DND-41 (cell line): ENCODE results near the gene DNAH5.

Experiments
- ATAC-seq: fragments of 200-7000 bp; cut with Tn5 transposase; 3 replicates; pipeline ENCODE4 v1.9.1; 2021; ENCODE audit warnings: low read depth; ENCODE audit not compliant: insufficient read depth
- DNase-seq: peaks from one replicate; pipeline ENCODE4 v3.0.0-alpha.2; 2020
- H2AFZ ChIP-seq: 2 replicates; pipeline ENCODE4 v1.6.0; 2012; ENCODE audit warnings: low read depth, low read length
- H3K27ac ChIP-seq: 2 replicates; pipeline ENCODE4 v1.5.1; 2012; ENCODE audit warnings: low read length, inconsistent platforms
- H3K27me3 ChIP-seq: fragments of 200-600 bp; sonication (generic); 2 replicates; pipeline ENCODE4 v1.6.0; 2012; ENCODE audit warnings: low read length, mild to moderate bottlenecking, inconsistent platforms; ENCODE audit not compliant: insufficient read depth, poor library complexity
- H3K36me3 ChIP-seq: 2 replicates; pipeline ENCODE4 v1.5.1; 2012; ENCODE audit warnings: low read length, inconsistent platforms; ENCODE audit not compliant: insufficient read depth
- H3K4me1 ChIP-seq: 2 replicates; pipeline ENCODE4 v1.5.1; 2012; ENCODE audit warnings: mild to moderate bottlenecking, low read length; ENCODE audit not compliant: insufficient read depth
- H3K4me2 ChIP-seq: 2 replicates; pipeline ENCODE4 v1.6.0; 2012; ENCODE audit warnings: mild to moderate bottlenecking, moderate library complexity, low read length, inconsistent platforms; ENCODE audit not compliant: insufficient read depth
- H3K4me3 ChIP-seq, 2 experiments: fragments of 200-600 bp in 1 of 2; shearing (Covaris generic) in 1 of 2; 2 replicates each; pipeline ENCODE4 v1.5.1; 2012 to 2016; ENCODE audit warnings: inconsistent platforms in 2 of 2, low read length in 2 of 2, mild to moderate bottlenecking in 2 of 2, low read depth in 1 of 2, moderate library complexity in 1 of 2
- H3K79me2 ChIP-seq: 2 replicates; pipeline ENCODE4 v1.6.0; 2012; ENCODE audit warnings: low read length, inconsistent platforms; ENCODE audit not compliant: insufficient read depth
- H3K9ac ChIP-seq: 2 replicates; pipeline ENCODE4 v1.6.0; 2012; ENCODE audit warnings: low read depth, mild to moderate bottlenecking, inconsistent platforms, low read length, moderate library complexity
- H3K9me3 ChIP-seq: 2 replicates; pipeline ENCODE4 v1.5.1; 2012; ENCODE audit warnings: low read length, moderate library complexity, mild to moderate bottlenecking, inconsistent platforms; ENCODE audit not compliant: insufficient read depth, severe bottlenecking
- H4K20me1 ChIP-seq: 2 replicates; pipeline ENCODE4 v1.6.0; 2012; ENCODE audit warnings: low read length; ENCODE audit not compliant: insufficient read depth
- EZH2 ChIP-seq: IDR thresholded peaks from 3 replicates; pipeline ENCODE4 v1.6.1; 2012; ENCODE audit warnings: borderline replicate concordance, low read depth, mild to moderate bottlenecking, moderate library complexity, low read length, inconsistent platforms; ENCODE audit not compliant: severe bottlenecking
- TF ChIP-seq, protein P1 (sequence below): IDR thresholded peaks from 2 replicates; pipeline ENCODE4 v1.5.1; 2012; ENCODE audit warnings: borderline replicate concordance, low read length, moderate library complexity, mild to moderate bottlenecking; ENCODE audit not compliant: poor library complexity, severe bottlenecking; ENCODE audit errors: extremely low read depth

Gene DNAH5, protein sequence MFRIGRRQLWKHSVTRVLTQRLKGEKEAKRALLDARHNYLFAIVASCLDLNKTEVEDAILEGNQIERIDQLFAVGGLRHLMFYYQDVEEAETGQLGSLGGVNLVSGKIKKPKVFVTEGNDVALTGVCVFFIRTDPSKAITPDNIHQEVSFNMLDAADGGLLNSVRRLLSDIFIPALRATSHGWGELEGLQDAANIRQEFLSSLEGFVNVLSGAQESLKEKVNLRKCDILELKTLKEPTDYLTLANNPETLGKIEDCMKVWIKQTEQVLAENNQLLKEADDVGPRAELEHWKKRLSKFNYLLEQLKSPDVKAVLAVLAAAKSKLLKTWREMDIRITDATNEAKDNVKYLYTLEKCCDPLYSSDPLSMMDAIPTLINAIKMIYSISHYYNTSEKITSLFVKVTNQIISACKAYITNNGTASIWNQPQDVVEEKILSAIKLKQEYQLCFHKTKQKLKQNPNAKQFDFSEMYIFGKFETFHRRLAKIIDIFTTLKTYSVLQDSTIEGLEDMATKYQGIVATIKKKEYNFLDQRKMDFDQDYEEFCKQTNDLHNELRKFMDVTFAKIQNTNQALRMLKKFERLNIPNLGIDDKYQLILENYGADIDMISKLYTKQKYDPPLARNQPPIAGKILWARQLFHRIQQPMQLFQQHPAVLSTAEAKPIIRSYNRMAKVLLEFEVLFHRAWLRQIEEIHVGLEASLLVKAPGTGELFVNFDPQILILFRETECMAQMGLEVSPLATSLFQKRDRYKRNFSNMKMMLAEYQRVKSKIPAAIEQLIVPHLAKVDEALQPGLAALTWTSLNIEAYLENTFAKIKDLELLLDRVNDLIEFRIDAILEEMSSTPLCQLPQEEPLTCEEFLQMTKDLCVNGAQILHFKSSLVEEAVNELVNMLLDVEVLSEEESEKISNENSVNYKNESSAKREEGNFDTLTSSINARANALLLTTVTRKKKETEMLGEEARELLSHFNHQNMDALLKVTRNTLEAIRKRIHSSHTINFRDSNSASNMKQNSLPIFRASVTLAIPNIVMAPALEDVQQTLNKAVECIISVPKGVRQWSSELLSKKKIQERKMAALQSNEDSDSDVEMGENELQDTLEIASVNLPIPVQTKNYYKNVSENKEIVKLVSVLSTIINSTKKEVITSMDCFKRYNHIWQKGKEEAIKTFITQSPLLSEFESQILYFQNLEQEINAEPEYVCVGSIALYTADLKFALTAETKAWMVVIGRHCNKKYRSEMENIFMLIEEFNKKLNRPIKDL (N-terminal part only)

DNA sequence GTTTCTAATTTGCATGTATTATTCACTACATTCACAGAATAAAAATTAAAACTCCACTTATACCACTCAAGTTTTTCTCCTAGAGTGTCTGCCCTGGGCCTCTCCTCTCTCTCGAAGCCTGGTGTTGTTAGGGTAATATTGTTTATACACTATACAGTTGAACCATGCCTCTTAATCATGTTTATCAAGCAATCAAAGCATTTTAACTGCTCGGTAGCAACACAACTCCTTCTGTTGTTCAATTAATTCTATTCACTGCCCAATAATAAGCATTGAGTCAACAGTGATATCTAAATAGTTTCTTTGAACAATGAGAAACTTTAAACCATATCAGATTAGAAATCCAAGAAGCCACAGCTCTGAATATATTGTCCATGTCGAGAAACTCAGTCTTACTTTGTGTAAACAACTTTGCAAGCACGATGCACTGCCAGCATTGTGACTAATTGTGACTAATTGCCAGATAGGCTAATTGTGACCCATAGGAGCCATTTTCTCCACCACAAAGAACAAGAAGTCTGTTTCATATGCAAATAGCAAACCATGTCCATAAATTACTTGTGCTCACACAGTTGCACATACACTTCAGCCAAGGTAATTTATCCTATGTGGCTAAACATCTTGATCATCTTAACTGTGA, at the start of gene DNAH5:
TSS of gene DNAH5 (minus strand) at position 129 of the 640 bp plus-strand sequence. CDS start 250 bp downstream, outside the sequence.
- DNase-seq (no peak), ATAC-seq (no peak)
- H3K79me2 ChIP-seq = no peaks in the 10 kb centered on the region
- no peaks in the 10 kb centered on the region for H3K9me3 ChIP-seq
- no peaks in the 10 kb centered on the region for H3K4me1 ChIP-seq
- H4K20me1 ChIP-seq = no peaks in the 10 kb centered on the region
- no peak within 1 kb of the TSS for H3K4me3 ChIP-seq
- no peaks in the 10 kb centered on the region for H3K27me3 ChIP-seq
- no peak within 1 kb of the TSS for H2AFZ ChIP-seq
- H3K4me2 ChIP-seq = no peak within 1 kb of the TSS
- no peaks in the 10 kb centered on the region for H3K36me3 ChIP-seq
- TF ChIP-seq, protein P1, sequence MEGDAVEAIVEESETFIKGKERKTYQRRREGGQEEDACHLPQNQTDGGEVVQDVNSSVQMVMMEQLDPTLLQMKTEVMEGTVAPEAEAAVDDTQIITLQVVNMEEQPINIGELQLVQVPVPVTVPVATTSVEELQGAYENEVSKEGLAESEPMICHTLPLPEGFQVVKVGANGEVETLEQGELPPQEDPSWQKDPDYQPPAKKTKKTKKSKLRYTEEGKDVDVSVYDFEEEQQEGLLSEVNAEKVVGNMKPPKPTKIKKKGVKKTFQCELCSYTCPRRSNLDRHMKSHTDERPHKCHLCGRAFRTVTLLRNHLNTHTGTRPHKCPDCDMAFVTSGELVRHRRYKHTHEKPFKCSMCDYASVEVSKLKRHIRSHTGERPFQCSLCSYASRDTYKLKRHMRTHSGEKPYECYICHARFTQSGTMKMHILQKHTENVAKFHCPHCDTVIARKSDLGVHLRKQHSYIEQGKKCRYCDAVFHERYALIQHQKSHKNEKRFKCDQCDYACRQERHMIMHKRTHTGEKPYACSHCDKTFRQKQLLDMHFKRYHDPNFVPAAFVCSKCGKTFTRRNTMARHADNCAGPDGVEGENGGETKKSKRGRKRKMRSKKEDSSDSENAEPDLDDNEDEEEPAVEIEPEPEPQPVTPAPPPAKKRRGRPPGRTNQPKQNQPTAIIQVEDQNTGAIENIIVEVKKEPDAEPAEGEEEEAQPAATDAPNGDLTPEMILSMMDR = no peak
- no peak for TF ChIP-seq EZH2
- no peak within 1 kb of the TSS for H3K27ac ChIP-seq
- H3K9ac ChIP-seq = no peak within 1 kb of the TSS

DNA sequence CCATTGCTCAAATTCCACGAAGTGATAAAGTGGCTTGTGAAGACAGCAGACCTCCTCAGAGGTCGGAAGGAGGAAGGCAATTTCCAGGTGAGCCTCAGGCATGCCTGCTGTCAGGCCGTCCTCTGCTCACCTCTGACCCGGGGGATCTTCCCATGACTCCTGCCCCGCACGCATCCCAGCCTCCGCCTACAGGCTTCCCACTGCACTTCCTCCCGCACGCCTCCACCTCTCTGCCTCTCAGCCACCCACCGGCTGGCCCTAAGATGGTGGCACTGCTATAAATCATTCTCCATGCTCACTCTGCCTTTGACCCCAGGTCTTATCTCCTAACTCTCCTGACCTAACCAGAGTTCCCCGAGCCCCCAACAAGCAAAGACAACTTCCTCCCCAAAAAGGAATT, 49.4 kb upstream of the DNAH5 start:
- ATAC-seq (no peak), DNase-seq (no peak)
- H4K20me1 ChIP-seq = no peaks in the 10 kb centered on the region
- H3K27me3 ChIP-seq = no peaks in the 10 kb centered on the region
- no peak overlapping the region for H3K9ac ChIP-seq
- H3K4me1 ChIP-seq = no peaks in the 10 kb centered on the region
- TF ChIP-seq, protein P1 = no peak
- TF ChIP-seq EZH2 = no peak
- H3K36me3 ChIP-seq = no peaks in the 10 kb centered on the region
- H3K79me2 ChIP-seq = no peaks in the 10 kb centered on the region
- no peak overlapping the region for H3K27ac ChIP-seq
- H3K4me3 ChIP-seq = no peak overlapping the region
- H3K4me2 ChIP-seq = no peak overlapping the region
- H2AFZ ChIP-seq = no peak overlapping the region
- no peaks in the 10 kb centered on the region for H3K9me3 ChIP-seq

DNA sequence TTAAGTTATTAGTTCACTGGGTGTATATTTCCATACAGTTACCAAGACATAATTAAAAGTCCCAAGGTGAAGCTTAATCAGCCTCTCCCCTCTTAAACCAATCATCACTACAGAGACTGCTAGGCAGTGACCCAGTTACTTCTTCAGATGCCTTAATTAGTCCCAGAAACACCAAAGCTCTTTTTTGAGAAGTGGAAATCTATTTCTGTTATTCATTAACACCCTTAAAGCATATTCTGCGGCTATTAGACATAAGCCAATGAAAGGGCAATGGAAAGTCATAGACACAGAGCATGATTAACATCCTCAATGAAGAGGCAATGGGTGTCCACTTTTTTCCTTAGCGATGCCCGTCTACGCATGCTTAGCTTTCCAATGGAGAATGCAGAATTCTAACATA, 48.3 kb upstream of the DNAH5 start:
- Histone ChIP-seq H3K4me1 (no peaks in the 10 kb centered on the region), H3K9ac (no peak overlapping the region), H3K9me3 (no peaks in the 10 kb centered on the region), H4K20me1 (no peaks in the 10 kb centered on the region), H3K27me3 (no peaks in the 10 kb centered on the region), H3K27ac (no peak overlapping the region), H3K79me2 (no peaks in the 10 kb centered on the region), H3K4me3 (no peak overlapping the region), H3K4me2 (no peak overlapping the region), H2AFZ (no peak overlapping the region), H3K36me3 (no peaks in the 10 kb centered on the region)
- TF ChIP-seq, protein P1 = no peak
- DNase-seq (no peak), ATAC-seq (no peak)
